SK-N-SH (cell line): ENCODE data around the gene CEACAM5. TPM values are rescaled to one million over a fixed set of nuclear protein-coding genes. Genes with fewer than 3 reads are reported as not detected.

Experiments
- CTCF ChIA-PET: fragments of 300-600, 350-600 bp; formaldehyde crosslinking; extraction: SDS; loops from one replicate; lab custom pipeline; 2021; lab: Yijun Ruan, JAX
- POLR2A ChIA-PET: fragments of 350-600 bp; sonication (Branson Sonifier 250); formaldehyde crosslinking; extraction: SDS; loops from one replicate; lab custom pipeline; 2020; ENCODE audit warnings: antibody characterized with exemption, inconsistent platforms; lab: Yijun Ruan, JAX
- DNase-seq: peaks from one replicate; pipeline ENCODE4 v3.0.0; 2012
- H2AFZ ChIP-seq: fragments of 200-600 bp; sonication (generic); 2 replicates; pipeline ENCODE4 v1.8.1; 2016; ENCODE audit warnings: antibody characterized with exemption, mild to moderate bottlenecking, low read depth
- H3F3A ChIP-seq: fragments of 200-600 bp; sonication (generic); replicated peaks from 2 replicates; pipeline ENCODE3; 2016; ENCODE audit warnings: antibody characterized with exemption, mild to moderate bottlenecking; ENCODE audit not compliant: insufficient read depth
- H3K27ac ChIP-seq, 2 experiments: fragments of 200-500 bp in 1 of 2; fragments of 200-600 bp in 1 of 2; sonication (Bioruptor generic) in 1 of 2; sonication (generic), shearing (Covaris generic) in 1 of 2; 2 replicates each; pipeline versions ENCODE4 v1.5.1 to v1.6.1; 2014 to 2016; ENCODE audit warnings: low read depth in 2 of 2, inconsistent platforms in 1 of 2, low read length in 1 of 2, mild to moderate bottlenecking in 1 of 2, mixed read lengths in 1 of 2
- H3K27me3 ChIP-seq: fragments of 200-600 bp; sonication (generic), shearing (Covaris generic); 2 replicates; pipeline ENCODE4 v1.6.1; 2016; ENCODE audit warnings: mixed run types; ENCODE audit not compliant: insufficient read depth
- H3K36me3 ChIP-seq, 2 experiments: fragments of 200-500 bp in 1 of 2; fragments of 200-600 bp in 1 of 2; sonication (Bioruptor generic) in 1 of 2; sonication (generic) in 1 of 2; replicated peaks in 1 of 2; 2 replicates each; pipeline versions ENCODE3 to v1.5.1; 2014 to 2016; ENCODE audit warnings: low read length in 1 of 2, mild to moderate bottlenecking in 1 of 2; ENCODE audit not compliant: insufficient read depth in 2 of 2, control insufficient read depth in 1 of 2
- H3K4me1 ChIP-seq, 2 experiments: fragments of 200-500 bp in 1 of 2; fragments of 200-600 bp in 1 of 2; sonication (Bioruptor generic) in 1 of 2; sonication (generic), shearing (Covaris generic) in 1 of 2; 2 replicates each; pipeline versions ENCODE4 v1.5.1 to v1.6.1; 2014 to 2016; ENCODE audit warnings: low read depth in 1 of 2, low read length in 1 of 2, mixed run types in 1 of 2; ENCODE audit not compliant: insufficient read depth in 2 of 2, control insufficient read depth in 1 of 2
- H3K4me2 ChIP-seq: fragments of 200-600 bp; sonication (generic), shearing (Covaris generic); 2 replicates; pipeline ENCODE4 v1.6.1; 2017; ENCODE audit warnings: mixed run types
- H3K4me3 ChIP-seq, 2 experiments: fragments of 200-500 bp in 1 of 2; fragments of 200-600 bp in 1 of 2; sonication (Bioruptor generic) in 1 of 2; sonication (generic), shearing (Covaris generic) in 1 of 2; 2 replicates each; pipeline versions ENCODE4 v1.5.1 to v1.8.1; 2014 to 2016; ENCODE audit warnings: low read depth in 2 of 2, inconsistent platforms in 1 of 2, low read length in 1 of 2, mild to moderate bottlenecking in 1 of 2, mixed read lengths in 1 of 2, moderate library complexity in 1 of 2
- H3K79me2 ChIP-seq: fragments of 200-600 bp; sonication (generic); 2 replicates; pipeline ENCODE4 v1.8.1; 2017; ENCODE audit warnings: mild to moderate bottlenecking; ENCODE audit not compliant: insufficient read depth
- H3K9ac ChIP-seq: fragments of 200-600 bp; sonication (generic); 2 replicates; pipeline ENCODE4 v1.6.1; 2017; ENCODE audit warnings: mixed run types
- H3K9me2 ChIP-seq: fragments of 200-600 bp; sonication (generic); 2 replicates; pipeline ENCODE4 v1.6.1; 2017; ENCODE audit warnings: mixed run types
- H3K9me3 ChIP-seq: fragments of 200-600 bp; sonication (generic); 2 replicates; pipeline ENCODE4 v1.6.1; 2017; ENCODE audit warnings: mixed run types, mild to moderate bottlenecking, moderate library complexity
- H4K20me1 ChIP-seq: fragments of 200-600 bp; sonication (generic); 2 replicates; pipeline ENCODE4 v1.6.1; 2017; ENCODE audit warnings: mild to moderate bottlenecking, mixed run types; ENCODE audit not compliant: insufficient read depth
- CTCF ChIP-seq: fragments of 200-600 bp; sonication (generic); IDR thresholded peaks from 2 replicates; pipeline ENCODE4 v1.6.1; 2017; ENCODE audit warnings: antibody characterized with exemption, mild to moderate bottlenecking, moderate library complexity
- EZH2phosphoT487 ChIP-seq: fragments of 200-600 bp; sonication (generic); IDR thresholded peaks from 2 replicates; pipeline ENCODE4 v1.6.1; 2017; ENCODE audit warnings: low read depth, mixed run types, mild to moderate bottlenecking, antibody characterized with exemption, moderate library complexity, borderline replicate concordance
- FOSL2 ChIP-seq: IDR thresholded peaks from 2 replicates; pipeline ENCODE4 v1.4.0; 2012; ENCODE audit warnings: low read depth, mild to moderate bottlenecking, moderate library complexity, borderline replicate concordance
- FOXJ3 ChIP-seq: sonication (generic); formaldehyde crosslinking; IDR thresholded peaks from 2 replicates; pipeline ENCODE4 v1.5.1; 2020; ENCODE audit warnings: mild to moderate bottlenecking, missing genetic modification reagents
- GABPA ChIP-seq: IDR thresholded peaks from 2 replicates; pipeline ENCODE4 v1.4.0; 2012; ENCODE audit warnings: low read depth, mild to moderate bottlenecking
- JUND ChIP-seq: IDR thresholded peaks from 2 replicates; pipeline ENCODE4 v1.4.0; 2012
- MXI1 ChIP-seq: IDR thresholded peaks from 2 replicates; pipeline ENCODE4 v1.6.1; 2012; ENCODE audit warnings: mild to moderate bottlenecking, low read depth, low read length, improper control_type of control experiment
- NFIC ChIP-seq: IDR thresholded peaks from 2 replicates; pipeline ENCODE4 v1.4.0; 2012; ENCODE audit warnings: borderline replicate concordance
- NRF1 ChIP-seq: IDR thresholded peaks from 2 replicates; pipeline ENCODE4 v1.6.1; 2012; ENCODE audit warnings: low read depth, mild to moderate bottlenecking, low read length
- SMC3 ChIP-seq: IDR thresholded peaks from 2 replicates; pipeline ENCODE4 v1.6.1; 2012; ENCODE audit warnings: low read depth, low read length, improper control_type of control experiment
- TCF12 ChIP-seq: IDR thresholded peaks from 2 replicates; pipeline ENCODE4 v1.4.0; 2012
- YY1 ChIP-seq: IDR thresholded peaks from 2 replicates; pipeline ENCODE4 v1.4.0; 2012; ENCODE audit warnings: low read depth, mild to moderate bottlenecking
- WGBS: methylation state at CpG from one replicate; pipeline ENCODE4 v1.1.6; 2017; ENCODE audit warnings: low lambda C conversion rate; 5-methylcytosine and 5-hydroxymethylcytosine counted together
- polyA plus RNA-seq, 3 experiments: library from polyadenylated mRNA; depleted of rRNA; stranded (reverse); fragments of >200 nt; gene quantifications; 2 replicates each; pipeline ENCODE4 v1.2.3, GENCODE V29; 2012
- TF ChIP-seq, protein P1 (sequence below): IDR thresholded peaks from 2 replicates; pipeline ENCODE4 v1.6.1; 2012; ENCODE audit warnings: mild to moderate bottlenecking, low read depth, low read length, moderate library complexity

CEACAM5 gene
- polyA plus RNA-seq, 1 of the 3 experiments (the other 2 are of a cell fraction): not detected

- CTCF ChIA-PET: interaction anchor here (0.6 to 2.7 kb wide), 12 partner anchors 9 to 126 kb away, joined by 3 to 19 read pairs (median 4); no protein-coding TSS in a partner anchor
- peak overlapping the region in 1 of 2 experiments; percentile 35; a peak in 1 of 4 replicates for H3K4me3 ChIP-seq
Observed at GRCh38 chr19:41691268-41691970, 17.0 kb upstream of the CEACAM5 start.

DNA sequence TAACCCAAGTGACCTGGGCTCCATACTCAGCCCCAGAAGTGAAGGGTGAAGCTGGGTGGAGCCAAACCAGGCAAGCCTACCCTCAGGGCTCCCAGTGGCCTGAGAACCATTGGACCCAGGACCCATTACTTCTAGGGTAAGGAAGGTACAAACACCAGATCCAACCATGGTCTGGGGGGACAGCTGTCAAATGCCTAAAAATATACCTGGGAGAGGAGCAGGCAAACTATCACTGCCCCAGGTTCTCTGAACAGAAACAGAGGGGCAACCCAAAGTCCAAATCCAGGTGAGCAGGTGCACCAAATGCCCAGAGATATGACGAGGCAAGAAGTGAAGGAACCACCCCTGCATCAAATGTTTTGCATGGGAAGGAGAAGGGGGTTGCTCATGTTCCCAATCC, 14.2 kb upstream of the CEACAM5 start:
- Histone ChIP-seq H3F3A (no peaks in the 10 kb centered on the region), H3K4me1 (no peaks in the 10 kb centered on the region), H3K27ac (no peak overlapping the region), H3K79me2 (no peaks in the 10 kb centered on the region), H4K20me1 (no peaks in the 10 kb centered on the region), H3K27me3 (no peaks in the 10 kb centered on the region), H3K9me3 (no peaks in the 10 kb centered on the region), H3K4me2 (no peak overlapping the region), H2AFZ (no peak overlapping the region), H3K9me2 (no peaks in the 10 kb centered on the region), H3K36me3 (no peaks in the 10 kb centered on the region), H3K9ac (no peak overlapping the region), H3K4me3 (no peak overlapping the region)
- ChIA-PET POLR2A (no interaction called here), CTCF (interaction anchor here (0.9 to 1.1 kb wide), 2 partner anchors 12 to 52 kb away, joined by 3 read pairs; no protein-coding TSS in a partner anchor)
- DNase-seq: no peak
- WGBS: 0% methylated on average over 1 of the region's 1 CpG
- TF ChIP-seq FOSL2 (no peak), MXI1 (no peak), NFIC (no peak), EZH2phosphoT487 (no peak), FOXJ3 (CRISPR knock-in tag) (no peak), JUND (no peak), NRF1 (no peak), TCF12 (no peak), YY1 (no peak)
- TF ChIP-seq, protein P1, sequence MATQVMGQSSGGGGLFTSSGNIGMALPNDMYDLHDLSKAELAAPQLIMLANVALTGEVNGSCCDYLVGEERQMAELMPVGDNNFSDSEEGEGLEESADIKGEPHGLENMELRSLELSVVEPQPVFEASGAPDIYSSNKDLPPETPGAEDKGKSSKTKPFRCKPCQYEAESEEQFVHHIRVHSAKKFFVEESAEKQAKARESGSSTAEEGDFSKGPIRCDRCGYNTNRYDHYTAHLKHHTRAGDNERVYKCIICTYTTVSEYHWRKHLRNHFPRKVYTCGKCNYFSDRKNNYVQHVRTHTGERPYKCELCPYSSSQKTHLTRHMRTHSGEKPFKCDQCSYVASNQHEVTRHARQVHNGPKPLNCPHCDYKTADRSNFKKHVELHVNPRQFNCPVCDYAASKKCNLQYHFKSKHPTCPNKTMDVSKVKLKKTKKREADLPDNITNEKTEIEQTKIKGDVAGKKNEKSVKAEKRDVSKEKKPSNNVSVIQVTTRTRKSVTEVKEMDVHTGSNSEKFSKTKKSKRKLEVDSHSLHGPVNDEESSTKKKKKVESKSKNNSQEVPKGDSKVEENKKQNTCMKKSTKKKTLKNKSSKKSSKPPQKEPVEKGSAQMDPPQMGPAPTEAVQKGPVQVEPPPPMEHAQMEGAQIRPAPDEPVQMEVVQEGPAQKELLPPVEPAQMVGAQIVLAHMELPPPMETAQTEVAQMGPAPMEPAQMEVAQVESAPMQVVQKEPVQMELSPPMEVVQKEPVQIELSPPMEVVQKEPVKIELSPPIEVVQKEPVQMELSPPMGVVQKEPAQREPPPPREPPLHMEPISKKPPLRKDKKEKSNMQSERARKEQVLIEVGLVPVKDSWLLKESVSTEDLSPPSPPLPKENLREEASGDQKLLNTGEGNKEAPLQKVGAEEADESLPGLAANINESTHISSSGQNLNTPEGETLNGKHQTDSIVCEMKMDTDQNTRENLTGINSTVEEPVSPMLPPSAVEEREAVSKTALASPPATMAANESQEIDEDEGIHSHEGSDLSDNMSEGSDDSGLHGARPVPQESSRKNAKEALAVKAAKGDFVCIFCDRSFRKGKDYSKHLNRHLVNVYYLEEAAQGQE: no peak

More at GRCh38 chr19:41691268-41691970, 17.0 kb upstream of the CEACAM5 start:
- Histone ChIP-seq H3K79me2 (no peaks in the 10 kb centered on the region), H3K27ac (no peak overlapping the region), H3F3A (no peaks in the 10 kb centered on the region), H3K36me3 (no peaks in the 10 kb centered on the region), H3K9me2 (no peaks in the 10 kb centered on the region), H4K20me1 (no peaks in the 10 kb centered on the region), H3K4me1 (no peaks in the 10 kb centered on the region), H3K27me3 (no peaks in the 10 kb centered on the region), H2AFZ (no peak overlapping the region), H3K4me2 (no peak overlapping the region), H3K9ac (no peak overlapping the region), H3K9me3 (no peaks in the 10 kb centered on the region)
- POLR2A ChIA-PET: no interaction called here
- TF ChIP-seq SMC3: peak; percentile 13; the same call in 1 of the 2 replicates
- TF ChIP-seq GABPA: no peak
- TF ChIP-seq CTCF: peak; percentile 63
- peak; percentile 67 for DNase-seq
- WGBS: 6% methylated on average over 18 of the region's 20 CpGs
